Ascending aorta (tissue), 2 donors: ENCODE measurements around the gene SOS1. TPM values are rescaled to one million over a fixed set of nuclear protein-coding genes. Genes with fewer than 3 reads are reported as not detected.

Experiments used
- DNase-seq, 2 donors: peaks; one replicate each; pipeline ENCODE4 v3.0.0-alpha.2; 2019; ENCODE audit warnings: low spot score in 2 of 2
- H3K27ac ChIP-seq, 2 donors: fragments of 200-600 bp; sonication (generic); one replicate each; pipeline ENCODE4 v1.5.1; 2016 to 2017; ENCODE audit warnings: mild to moderate bottlenecking in 1 of 2
- H3K27me3 ChIP-seq: fragments of 200-600 bp; sonication (generic); one replicate; pipeline ENCODE4 v1.5.1; 2017
- H3K36me3 ChIP-seq, 2 donors: fragments of 200-600 bp; sonication (generic); one replicate each; pipeline ENCODE4 v1.5.1; 2016
- H3K4me1 ChIP-seq, 2 donors: fragments of 200-600 bp; sonication (generic); one replicate each; pipeline ENCODE4 v1.5.1; 2016 to 2017; ENCODE audit warnings: mild to moderate bottlenecking in 1 of 2
- H3K4me3 ChIP-seq, 2 donors: fragments of 200-600 bp; sonication (generic); one replicate each; pipeline ENCODE4 v1.5.1; 2016 to 2017; ENCODE audit warnings: mild to moderate bottlenecking in 1 of 2
- H3K9me3 ChIP-seq, 2 donors: fragments of 200-600 bp; sonication (generic); one replicate each; pipeline ENCODE4 v1.5.1; 2016
- intact Hi-C: fragments of 100-400 bp; cut with DNase I; formaldehyde crosslinking; loops from one replicate; pipeline ENCODE4 v1.15.1; 2023
- total RNA-seq: library from RNA; depleted of rRNA; stranded (reverse); fragments of >200 nt; gene quantifications from one replicate; pipeline ENCODE4 v1.1.0, GENCODE V29; 2016
- TF ChIP-seq, protein P1 (sequence below), 3 experiments: fragments of 200-600 bp in 2 of 3; fragments of 450-650 bp in 1 of 3; sonication (generic) in 2 of 3; IDR thresholded peaks; one replicate each; pipeline ENCODE4 v1.5.1; 2016 to 2019; ENCODE audit warnings: antibody characterized with exemption in 3 of 3, mild to moderate bottlenecking in 1 of 3, moderate library complexity in 1 of 3

Gene SOS1
- total RNA-seq, 1 donor from 2014 or later, result 11.3 TPM

DNA sequence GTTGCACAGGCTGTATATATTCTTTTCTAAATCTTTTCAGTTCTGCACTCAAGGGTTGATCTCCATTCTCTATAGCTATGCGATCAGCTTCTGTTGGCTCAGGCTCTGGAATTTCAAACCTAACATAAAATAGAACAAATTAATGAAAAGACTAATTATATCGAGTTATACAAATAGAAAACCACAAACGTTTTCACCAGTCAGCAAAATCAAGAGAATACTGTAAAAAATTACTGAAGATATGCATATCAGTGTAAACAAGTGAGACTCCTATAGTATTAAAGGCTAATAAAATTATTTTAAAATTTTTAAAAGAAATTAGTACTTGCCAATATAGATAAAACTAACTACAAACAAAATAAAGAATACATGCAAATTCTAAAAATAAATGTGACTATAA lies 107.0 kb downstream of the SOS1 start:
- no peak overlapping the region for H3K4me3 ChIP-seq
- peaks cover 4 to 17% of the 10 kb centered on the region in 2 donors for H3K4me1 ChIP-seq
- H3K36me3 ChIP-seq, result peaks cover 12 to 43% of the 10 kb centered on the region in 2 donors
- H3K27me3 ChIP-seq, result no peaks in the 10 kb centered on the region
- TF ChIP-seq, protein P1, sequence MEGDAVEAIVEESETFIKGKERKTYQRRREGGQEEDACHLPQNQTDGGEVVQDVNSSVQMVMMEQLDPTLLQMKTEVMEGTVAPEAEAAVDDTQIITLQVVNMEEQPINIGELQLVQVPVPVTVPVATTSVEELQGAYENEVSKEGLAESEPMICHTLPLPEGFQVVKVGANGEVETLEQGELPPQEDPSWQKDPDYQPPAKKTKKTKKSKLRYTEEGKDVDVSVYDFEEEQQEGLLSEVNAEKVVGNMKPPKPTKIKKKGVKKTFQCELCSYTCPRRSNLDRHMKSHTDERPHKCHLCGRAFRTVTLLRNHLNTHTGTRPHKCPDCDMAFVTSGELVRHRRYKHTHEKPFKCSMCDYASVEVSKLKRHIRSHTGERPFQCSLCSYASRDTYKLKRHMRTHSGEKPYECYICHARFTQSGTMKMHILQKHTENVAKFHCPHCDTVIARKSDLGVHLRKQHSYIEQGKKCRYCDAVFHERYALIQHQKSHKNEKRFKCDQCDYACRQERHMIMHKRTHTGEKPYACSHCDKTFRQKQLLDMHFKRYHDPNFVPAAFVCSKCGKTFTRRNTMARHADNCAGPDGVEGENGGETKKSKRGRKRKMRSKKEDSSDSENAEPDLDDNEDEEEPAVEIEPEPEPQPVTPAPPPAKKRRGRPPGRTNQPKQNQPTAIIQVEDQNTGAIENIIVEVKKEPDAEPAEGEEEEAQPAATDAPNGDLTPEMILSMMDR (IDR thresholded peaks at IDR 0.05), result no peak
- H3K27ac ChIP-seq, result no peak overlapping the region
- no peak for DNase-seq
- intact Hi-C loops, result no loop called here
- H3K9me3 ChIP-seq, result no peaks in the 10 kb centered on the region

DNA sequence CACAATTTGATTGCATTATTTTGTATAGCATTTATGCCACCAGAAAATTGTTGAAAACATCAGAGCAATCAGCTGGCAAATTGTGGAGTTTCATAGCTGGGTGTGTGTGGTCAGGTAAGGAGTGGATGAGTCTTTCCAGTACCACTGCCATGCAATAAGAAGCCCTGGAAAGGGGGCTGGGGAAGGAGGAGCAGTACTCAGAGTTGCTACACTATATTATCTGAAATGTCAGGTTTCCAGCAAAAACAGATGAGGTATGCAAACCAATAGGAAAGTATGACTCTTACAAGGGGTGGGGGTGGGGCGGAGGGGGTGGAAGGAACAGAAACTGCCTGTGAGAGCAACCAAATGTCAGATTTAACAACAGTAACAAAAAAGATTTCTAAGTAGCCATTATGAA lies 112.2 kb downstream of the SOS1 start:
- no peak overlapping the region for H3K4me3 ChIP-seq
- no peak for DNase-seq
- peaks cover 29 to 67% of the 10 kb centered on the region in 2 donors for H3K36me3 ChIP-seq
- intact Hi-C loops, result no loop called here
- H3K9me3 ChIP-seq, result no peaks in the 10 kb centered on the region
- no peaks in the 10 kb centered on the region for H3K27me3 ChIP-seq
- H3K4me1 ChIP-seq, result no peaks in the 10 kb centered on the region
- TF ChIP-seq, protein P1 (IDR thresholded peaks at IDR 0.05), result no peak
- no peak overlapping the region for H3K27ac ChIP-seq

DNA sequence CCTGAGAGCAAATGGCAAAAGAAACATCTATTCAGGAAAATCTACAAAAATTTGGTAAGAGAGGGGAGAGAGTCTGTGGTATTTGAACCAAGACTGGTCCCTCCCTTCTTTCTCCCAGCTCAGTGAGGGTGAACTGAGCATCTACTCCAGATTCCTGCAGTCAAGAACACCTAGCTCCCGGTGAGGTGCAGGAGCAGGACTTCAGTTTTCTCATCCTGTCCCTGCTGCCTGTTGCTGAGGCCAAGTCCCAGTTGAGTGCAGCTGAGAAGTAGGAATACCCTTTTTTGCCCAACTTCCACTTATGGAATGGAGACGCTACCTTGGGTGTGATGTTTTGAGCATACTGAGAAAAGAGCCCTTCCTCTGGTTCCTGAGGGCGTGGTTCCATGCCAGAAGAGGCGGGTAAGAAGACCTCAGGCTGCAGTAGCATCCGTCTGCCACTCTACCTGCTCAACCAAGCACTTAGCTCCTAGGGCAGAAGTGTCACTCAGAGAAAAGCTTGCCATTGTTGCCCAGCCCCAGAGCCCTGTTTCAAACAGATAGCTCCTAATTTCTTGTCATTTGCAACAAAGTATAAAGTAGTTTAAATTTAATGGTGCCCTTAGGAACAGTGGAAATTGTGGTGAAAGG lies 112.9 kb downstream of the SOS1 start:
- TF ChIP-seq, protein P1 (IDR thresholded peaks at IDR 0.05), result no peak
- intact Hi-C loops, result no loop called here
- Histone ChIP-seq H3K9me3 (no peaks in the 10 kb centered on the region), H3K36me3 (peaks cover 29 to 61% of the 10 kb centered on the region in 2 donors), H3K4me3 (no peak overlapping the region), H3K27ac (no peak overlapping the region), H3K4me1 (no peaks in the 10 kb centered on the region), H3K27me3 (no peaks in the 10 kb centered on the region)
- DNase-seq, result no peak

DNA sequence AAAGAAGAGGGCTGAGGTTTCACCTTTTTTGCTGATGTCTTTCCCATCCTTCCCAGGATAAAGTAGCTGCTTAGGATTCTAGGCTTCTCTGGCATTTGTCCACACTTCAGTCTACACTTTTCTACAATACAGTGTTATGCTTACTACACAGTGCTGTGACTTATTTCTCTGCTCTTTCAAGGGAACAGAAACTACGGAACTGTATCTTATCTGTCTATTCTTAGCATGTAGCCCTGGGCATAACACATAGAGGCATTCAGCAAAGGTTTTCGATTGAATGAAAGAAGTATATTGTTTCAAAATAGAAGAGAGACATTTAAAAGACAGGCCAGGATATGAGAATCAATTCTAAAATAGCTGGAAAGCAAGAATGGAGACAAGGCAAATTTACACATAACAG lies 120.3 kb downstream of the SOS1 start:
- Histone ChIP-seq H3K27ac (no peak overlapping the region), H3K9me3 (no peaks in the 10 kb centered on the region), H3K4me1 (peaks cover 0 to 3% of the 10 kb centered on the region in 2 donors), H3K4me3 (no peak overlapping the region), H3K27me3 (no peaks in the 10 kb centered on the region), H3K36me3 (peaks cover 21 to 44% of the 10 kb centered on the region in 2 donors)
- DNase-seq, result no peak
- intact Hi-C loops, result no loop called here
- TF ChIP-seq, protein P1 (IDR thresholded peaks at IDR 0.05), result no peak

DNA sequence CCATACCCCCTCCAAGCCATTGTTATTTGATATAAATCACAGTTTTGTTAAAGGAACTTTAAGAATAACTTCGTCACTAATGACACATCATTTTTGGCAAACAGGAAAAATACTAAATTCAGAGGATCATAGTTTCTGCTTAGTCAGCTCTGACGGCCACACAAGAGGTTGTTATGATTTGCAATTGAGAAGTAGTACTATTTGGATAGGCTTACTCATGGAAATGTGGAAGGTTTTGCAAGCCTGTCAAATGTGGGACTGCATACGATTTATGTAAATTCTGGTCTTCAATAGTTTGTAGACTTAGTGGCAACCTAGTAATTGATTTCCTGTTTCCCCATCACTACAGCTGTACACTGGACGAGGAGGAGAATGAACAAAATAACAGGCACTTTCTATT lies 123.1 kb downstream of the SOS1 start:
- H3K4me3 ChIP-seq, result no peak overlapping the region
- TF ChIP-seq, protein P1 (IDR thresholded peaks at IDR 0.05), result no peak
- intact Hi-C loops, result no loop called here
- H3K27me3 ChIP-seq, result no peaks in the 10 kb centered on the region
- DNase-seq, result no peak
- H3K27ac ChIP-seq, result no peak overlapping the region
- H3K4me1 ChIP-seq, result peaks cover 0 to 3% of the 10 kb centered on the region in 2 donors
- H3K9me3 ChIP-seq, result no peaks in the 10 kb centered on the region
- H3K36me3 ChIP-seq, result peaks cover 34 to 46% of the 10 kb centered on the region in 2 donors

DNA sequence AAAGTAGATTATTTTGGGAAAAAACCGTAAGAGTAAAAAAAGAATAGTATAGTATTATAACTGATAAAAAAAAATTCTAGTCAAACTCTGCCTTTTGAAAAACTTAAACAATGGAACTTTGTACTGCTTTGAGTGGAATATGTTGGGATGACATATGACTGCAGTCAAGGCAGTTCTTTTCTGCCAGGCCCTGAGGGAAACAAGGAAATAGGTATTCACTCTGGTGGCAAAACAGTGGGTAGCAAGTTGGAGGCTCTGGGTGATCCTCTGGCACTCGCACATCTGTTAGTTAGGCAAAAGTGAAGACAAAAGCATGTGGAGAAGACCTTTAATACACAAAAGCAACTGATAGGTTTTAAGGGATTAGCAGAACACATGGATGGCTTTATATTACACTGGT lies 129.0 kb downstream of the SOS1 start:
- no peak overlapping the region for H3K27ac ChIP-seq
- no peaks in the 10 kb centered on the region for H3K27me3 ChIP-seq
- no peaks in the 10 kb centered on the region for H3K9me3 ChIP-seq
- no peaks in the 10 kb centered on the region for H3K4me1 ChIP-seq
- H3K36me3 ChIP-seq, result peaks cover 24 to 44% of the 10 kb centered on the region in 2 donors
- TF ChIP-seq, protein P1 (IDR thresholded peaks at IDR 0.05), result no peak
- H3K4me3 ChIP-seq, result no peak overlapping the region
- DNase-seq, result no peak
- intact Hi-C loops, result no loop called here
